ENCODE data around the gene SKOR1. TPM values are rescaled to one million over a fixed set of nuclear protein-coding genes. Genes with fewer than 3 reads are reported as not detected.

SKOR1 gene
- total and polyA plus RNA-seq, 2 of the 13 experiments (the other 11 are each of a cell fraction or from before 2014, with no cell fraction given), result 0.09 to 0.11 TPM

- TF ChIP-seq, protein P1, sequence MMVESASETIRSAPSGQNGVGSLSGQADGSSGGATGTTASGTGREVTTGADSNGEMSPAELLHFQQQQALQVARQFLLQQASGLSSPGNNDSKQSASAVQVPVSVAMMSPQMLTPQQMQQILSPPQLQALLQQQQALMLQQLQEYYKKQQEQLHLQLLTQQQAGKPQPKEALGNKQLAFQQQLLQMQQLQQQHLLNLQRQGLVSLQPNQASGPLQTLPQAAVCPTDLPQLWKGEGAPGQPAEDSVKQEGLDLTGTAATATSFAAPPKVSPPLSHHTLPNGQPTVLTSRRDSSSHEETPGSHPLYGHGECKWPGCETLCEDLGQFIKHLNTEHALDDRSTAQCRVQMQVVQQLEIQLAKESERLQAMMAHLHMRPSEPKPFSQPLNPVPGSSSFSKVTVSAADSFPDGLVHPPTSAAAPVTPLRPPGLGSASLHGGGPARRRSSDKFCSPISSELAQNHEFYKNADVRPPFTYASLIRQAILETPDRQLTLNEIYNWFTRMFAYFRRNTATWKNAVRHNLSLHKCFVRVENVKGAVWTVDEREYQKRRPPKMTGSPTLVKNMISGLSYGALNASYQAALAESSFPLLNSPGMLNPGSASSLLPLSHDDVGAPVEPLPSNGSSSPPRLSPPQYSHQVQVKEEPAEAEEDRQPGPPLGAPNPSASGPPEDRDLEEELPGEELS (CRISPR knock-in tag; IDR thresholded peaks at IDR 0.05), result no peak
- TF ChIP-seq ZNF558 (CRISPR knock-in tag; IDR thresholded peaks at IDR 0.05; ENCODE audit: borderline replicate concordance) (no peak), NPAS2 (CRISPR knock-in tag; IDR thresholded peaks at IDR 0.05; ENCODE audit: borderline replicate concordance) (no peak), TSC22D2 (CRISPR knock-in tag; IDR thresholded peaks at IDR 0.05; ENCODE audit: borderline replicate concordance) (no peak), ZNF24 (IDR thresholded peaks at IDR 0.05) (no peak), ARHGAP35 (CRISPR knock-in tag; IDR thresholded peaks at IDR 0.05; ENCODE audit: borderline replicate concordance) (no peak), FOSL1 (CRISPR knock-in tag; IDR thresholded peaks at IDR 0.05; ENCODE audit: borderline replicate concordance) (0 out of 2 replicates have a peak, but pooled peaks have one; percentile 54), KDM4B (CRISPR knock-in tag; IDR thresholded peaks at IDR 0.05) (no peak), ZNF746 (CRISPR knock-in tag; IDR thresholded peaks at IDR 0.05) (no peak), TOE1 (CRISPR knock-in tag; IDR thresholded peaks at IDR 0.05) (no peak), FOSL2 (CRISPR knock-in tag; IDR thresholded peaks at IDR 0.05) (peak; percentile 90), SP1 (IDR thresholded peaks at IDR 0.05) (no peak), SP1 (CRISPR knock-in tag; IDR thresholded peaks at IDR 0.05) (0 out of 2 replicates have a peak, but pooled peaks have one; percentile 30), TRIM22 (IDR thresholded peaks at IDR 0.05) (no peak), PRDM15 (CRISPR knock-in tag; IDR thresholded peaks at IDR 0.05) (no peak), GFI1 (CRISPR knock-in tag; IDR thresholded peaks at IDR 0.05; ENCODE audit: borderline replicate concordance) (0 out of 2 replicates have a peak, but pooled peaks have one; percentile 35), NCOR1 (IDR thresholded peaks at IDR 0.05; ENCODE audit: borderline replicate concordance, low read length) (no peak), RBAK (CRISPR knock-in tag; IDR thresholded peaks at IDR 0.05) (no peak), CEBPG (CRISPR knock-in tag; IDR thresholded peaks at IDR 0.05) (peak; percentile 25; the same call in 1 of the 2 replicates), MZF1 (CRISPR knock-in tag; IDR thresholded peaks at IDR 0.05; ENCODE audit: borderline replicate concordance) (no peak), ZSCAN22 (CRISPR knock-in tag; IDR thresholded peaks at IDR 0.05) (no peak), ELF3 (CRISPR knock-in tag; IDR thresholded peaks at IDR 0.05) (0 out of 2 replicates have a peak, but pooled peaks have one; percentile 43), ZNF644 (CRISPR knock-in tag; IDR thresholded peaks at IDR 0.05; ENCODE audit: low read depth) (peak; percentile 56; the same call in 1 of the 2 replicates)
- TF ChIP-seq, protein P2, sequence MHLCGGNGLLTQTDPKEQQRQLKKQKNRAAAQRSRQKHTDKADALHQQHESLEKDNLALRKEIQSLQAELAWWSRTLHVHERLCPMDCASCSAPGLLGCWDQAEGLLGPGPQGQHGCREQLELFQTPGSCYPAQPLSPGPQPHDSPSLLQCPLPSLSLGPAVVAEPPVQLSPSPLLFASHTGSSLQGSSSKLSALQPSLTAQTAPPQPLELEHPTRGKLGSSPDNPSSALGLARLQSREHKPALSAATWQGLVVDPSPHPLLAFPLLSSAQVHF (CRISPR knock-in tag; IDR thresholded peaks at IDR 0.05), result no peak
- TF ChIP-seq, protein P3, sequence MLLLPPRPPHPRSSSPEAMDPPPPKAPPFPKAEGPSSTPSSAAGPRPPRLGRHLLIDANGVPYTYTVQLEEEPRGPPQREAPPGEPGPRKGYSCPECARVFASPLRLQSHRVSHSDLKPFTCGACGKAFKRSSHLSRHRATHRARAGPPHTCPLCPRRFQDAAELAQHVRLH (CRISPR knock-in tag; IDR thresholded peaks at IDR 0.05; ENCODE audit: borderline replicate concordance, low read depth), result no peak
Observed at GRCh38 chr15:67850994-67851571, 25.8 kb downstream of the SKOR1 start (continued).

All from HepG2 (cell line).